Subcutaneous abdominal adipose tissue (tissue), 5 donors: ENCODE measurements around the gene SIM1.

ENCODE experiments used
- H3K27ac ChIP-seq: one replicate; pipeline ENCODE4 v1.7.0; 2013; ENCODE audit warnings: low read depth, mild to moderate bottlenecking, inconsistent platforms, low read length, moderate library complexity
- H3K27me3 ChIP-seq, 5 donors: one replicate each; pipeline ENCODE4 v1.7.0; 2013; ENCODE audit warnings: low read length in 5 of 5, inconsistent platforms in 1 of 5; ENCODE audit not compliant: control insufficient read depth in 5 of 5, insufficient read depth in 4 of 5
- H3K36me3 ChIP-seq, 5 donors: one replicate each; pipeline ENCODE4 v1.7.0; 2013; ENCODE audit warnings: low read length in 5 of 5; ENCODE audit not compliant: control insufficient read depth in 5 of 5, insufficient read depth in 5 of 5
- H3K4me1 ChIP-seq, 5 donors: one replicate each; pipeline ENCODE4 v1.7.0; 2013; ENCODE audit warnings: low read length in 5 of 5, mild to moderate bottlenecking in 3 of 5, moderate library complexity in 1 of 5; ENCODE audit not compliant: control insufficient read depth in 5 of 5, insufficient read depth in 5 of 5
- H3K4me3 ChIP-seq, 5 donors: one replicate each; pipeline ENCODE4 v1.7.0; 2013; ENCODE audit warnings: low read length in 5 of 5, low read depth in 1 of 5
- H3K9ac ChIP-seq, 5 donors: one replicate each; pipeline ENCODE4 v1.7.0; 2013; ENCODE audit warnings: low read length in 5 of 5, mild to moderate bottlenecking in 4 of 5, moderate library complexity in 3 of 5
- H3K9me3 ChIP-seq, 5 donors: one replicate each; pipeline ENCODE4 v1.7.0; 2013; ENCODE audit warnings: low read length in 5 of 5; ENCODE audit not compliant: control insufficient read depth in 5 of 5
- donor health status: healthy.
- donor health status: healthy.
- donor health status: healthy.
- donor health status: healthy.
- donor health status: healthy.

The SIM1 gene

DNA sequence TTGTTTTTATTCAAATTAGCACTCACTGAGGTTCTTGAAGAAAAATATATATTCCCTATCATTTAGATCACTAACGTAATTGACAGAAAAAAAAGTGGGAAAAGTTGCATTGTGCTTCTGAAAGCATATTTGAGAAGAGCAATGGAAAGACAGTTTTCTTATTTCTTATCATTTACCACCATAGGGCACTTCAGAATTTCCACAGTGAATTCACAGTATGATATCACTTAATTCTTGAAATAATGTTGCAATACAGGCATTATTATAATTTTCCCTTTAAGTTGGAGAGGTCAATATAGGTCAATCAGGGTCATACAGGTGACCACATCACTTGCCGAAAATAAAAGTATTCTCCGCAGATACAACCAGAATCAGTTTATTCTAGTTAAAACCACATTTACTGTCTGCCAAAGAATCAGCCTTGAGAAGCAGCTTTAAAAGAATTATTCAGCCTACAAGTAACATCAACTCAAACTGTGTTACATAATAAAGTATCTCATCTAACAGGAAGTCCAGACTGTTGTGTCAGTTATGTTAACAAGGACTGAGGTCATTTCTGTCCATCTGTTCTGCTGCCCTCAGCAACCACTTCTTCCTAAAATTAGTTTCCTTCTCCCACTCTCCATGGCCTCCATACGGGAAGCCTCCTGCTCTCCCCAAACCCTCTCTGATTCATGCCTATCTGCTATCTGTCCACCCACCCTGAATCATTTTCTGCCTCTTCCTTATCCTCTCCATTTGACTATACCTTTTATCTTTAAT lies 121.2 kb downstream of the SIM1 start:
- H3K9me3 ChIP-seq = no peaks in the 10 kb centered on the region
- no peak overlapping the region for H3K4me3 ChIP-seq
- no peak overlapping the region for H3K27ac ChIP-seq
- no peaks in the 10 kb centered on the region for H3K27me3 ChIP-seq
- H3K4me1 ChIP-seq = peaks cover 0 to 5% (median 0%) of the 10 kb centered on the region in 5 donors
- H3K9ac ChIP-seq = no peak overlapping the region
- no peaks in the 10 kb centered on the region for H3K36me3 ChIP-seq

GRCh38 chr6:100342830-100343229 lies 121.9 kb downstream of the SIM1 start:
- H3K4me1 ChIP-seq = peaks cover 0 to 5% (median 0%) of the 10 kb centered on the region in 5 donors

GRCh38 chr6:100339574-100340255 lies 125.0 kb downstream of the SIM1 start:
- no peaks in the 10 kb centered on the region for H3K9me3 ChIP-seq
- H3K4me1 ChIP-seq = peaks cover 0 to 4% (median 0%) of the 10 kb centered on the region in 5 donors
- H3K9ac ChIP-seq = no peak overlapping the region
- no peaks in the 10 kb centered on the region for H3K27me3 ChIP-seq
- no peaks in the 10 kb centered on the region for H3K36me3 ChIP-seq
- no peak overlapping the region for H3K27ac ChIP-seq
- H3K4me3 ChIP-seq = no peak overlapping the region

More at GRCh38 chr6:100342830-100343229, 121.9 kb downstream of the SIM1 start:
- H3K36me3 ChIP-seq = no peaks in the 10 kb centered on the region
- H3K27me3 ChIP-seq = no peaks in the 10 kb centered on the region
- H3K9ac ChIP-seq = no peak overlapping the region
- H3K9me3 ChIP-seq = no peaks in the 10 kb centered on the region
- H3K4me3 ChIP-seq = no peak overlapping the region
- no peak overlapping the region for H3K27ac ChIP-seq

DNA sequence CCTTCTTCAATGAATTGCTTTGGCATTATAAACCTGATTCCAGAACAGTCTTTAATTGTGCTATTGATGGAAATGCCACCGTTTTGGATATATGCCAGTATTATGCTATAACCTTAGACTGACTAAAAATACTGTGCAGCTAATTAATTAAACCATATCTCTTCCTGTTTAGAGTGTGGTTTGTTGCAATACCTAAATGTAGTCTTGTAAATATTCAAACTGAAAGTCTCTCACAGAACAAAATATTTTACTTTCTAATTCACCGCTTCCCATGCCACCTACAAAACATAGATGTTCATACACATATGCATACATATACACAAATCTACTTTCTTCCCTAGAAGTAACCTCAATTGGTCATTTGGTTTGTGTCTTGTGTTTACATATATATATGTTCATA lies 126.6 kb downstream of the SIM1 start:
- H3K27me3 ChIP-seq = no peaks in the 10 kb centered on the region

DNA sequence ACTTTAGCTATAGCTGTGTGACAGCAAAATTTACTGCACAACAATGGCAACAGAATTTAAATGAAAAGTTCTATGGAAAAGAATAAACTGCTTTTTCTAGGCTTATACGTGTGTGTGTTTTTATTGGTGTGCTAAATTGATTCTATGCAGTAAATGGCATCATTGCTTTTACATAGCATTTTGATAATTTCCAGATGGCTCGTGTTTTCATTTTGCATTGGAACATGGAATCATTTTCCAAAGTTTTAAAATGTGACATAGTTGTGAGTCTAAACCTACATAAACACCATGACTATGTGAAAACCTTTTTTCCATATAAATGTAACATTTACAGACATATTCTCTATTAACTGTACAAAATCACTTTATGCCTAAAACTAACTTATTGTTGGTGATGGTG lies 127.8 kb downstream of the SIM1 start:
- Histone ChIP-seq H3K36me3 (no peaks in the 10 kb centered on the region), H3K9ac (no peak overlapping the region), H3K4me3 (no peak overlapping the region), H3K27ac (no peak overlapping the region), H3K27me3 (no peaks in the 10 kb centered on the region), H3K4me1 (peaks cover 0 to 4% (median 0%) of the 10 kb centered on the region in 5 donors), H3K9me3 (no peaks in the 10 kb centered on the region)

More for the DNA sequence above, 126.6 kb downstream of the SIM1 start:
- Histone ChIP-seq H3K36me3 (no peaks in the 10 kb centered on the region), H3K4me3 (no peak overlapping the region), H3K4me1 (peaks cover 0 to 4% (median 0%) of the 10 kb centered on the region in 5 donors), H3K9me3 (no peaks in the 10 kb centered on the region), H3K9ac (no peak overlapping the region), H3K27ac (no peak overlapping the region)

GRCh38 chr6:100335991-100336390 lies 128.7 kb downstream of the SIM1 start:
- H3K27ac ChIP-seq = no peak overlapping the region
- H3K4me3 ChIP-seq = no peak overlapping the region
- no peak overlapping the region for H3K9ac ChIP-seq
- H3K4me1 ChIP-seq = peaks cover 0 to 4% (median 0%) of the 10 kb centered on the region in 5 donors
- no peaks in the 10 kb centered on the region for H3K36me3 ChIP-seq
- peaks cover 0 to under 1% (median 0%) of the 10 kb centered on the region in 5 donors for H3K9me3 ChIP-seq
- no peaks in the 10 kb centered on the region for H3K27me3 ChIP-seq
